GM19468 (cell line): ENCODE data around the gene GALNT1.
A peak's percentile ranks its signal among the peaks of the same experiment; 100 is the strongest.

ENCODE experiments used
- ATAC-seq: cut with Tn5 transposase; IDR thresholded peaks from one replicate; pipeline ENCODE4 v1.9.1; 2021; ENCODE audit warnings: mild to moderate bottlenecking, moderate library complexity, moderate number of reproducible peaks; ENCODE audit not compliant: unreplicated experiment; ENCODE audit errors: extremely low read depth

GALNT1 gene

DNA sequence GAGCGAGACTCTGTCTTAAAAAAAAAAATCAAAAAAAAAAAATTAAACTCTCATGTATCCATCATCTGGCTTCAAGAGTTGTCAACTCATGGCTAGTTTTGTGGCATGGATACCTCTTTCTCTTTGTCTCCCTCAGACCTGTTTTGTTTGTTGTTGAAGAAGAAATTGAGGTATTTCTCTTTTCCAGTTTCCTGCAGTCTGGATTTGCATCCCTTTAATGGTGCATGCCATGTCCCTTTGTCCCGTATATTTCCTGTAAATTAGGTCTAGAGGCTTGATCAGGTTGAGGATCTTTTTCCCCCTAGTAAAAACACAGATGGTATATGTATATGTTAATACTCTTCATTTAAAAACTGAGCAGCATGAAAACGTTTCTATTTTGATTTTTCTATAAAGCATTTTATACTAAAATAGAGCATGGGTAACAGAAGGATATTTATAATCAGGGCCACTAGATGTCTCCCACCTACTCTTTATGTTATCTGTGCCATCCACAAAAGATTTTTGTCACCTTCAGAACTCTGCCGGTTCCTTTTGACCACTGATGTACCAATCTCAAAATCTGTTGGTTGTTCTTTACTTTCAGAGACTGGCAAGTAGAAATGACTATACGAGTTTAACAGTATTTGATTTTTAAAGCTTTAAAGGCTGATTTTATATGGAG is 80.1 kb downstream of the GALNT1 start:
- ATAC-seq, result no peak

DNA sequence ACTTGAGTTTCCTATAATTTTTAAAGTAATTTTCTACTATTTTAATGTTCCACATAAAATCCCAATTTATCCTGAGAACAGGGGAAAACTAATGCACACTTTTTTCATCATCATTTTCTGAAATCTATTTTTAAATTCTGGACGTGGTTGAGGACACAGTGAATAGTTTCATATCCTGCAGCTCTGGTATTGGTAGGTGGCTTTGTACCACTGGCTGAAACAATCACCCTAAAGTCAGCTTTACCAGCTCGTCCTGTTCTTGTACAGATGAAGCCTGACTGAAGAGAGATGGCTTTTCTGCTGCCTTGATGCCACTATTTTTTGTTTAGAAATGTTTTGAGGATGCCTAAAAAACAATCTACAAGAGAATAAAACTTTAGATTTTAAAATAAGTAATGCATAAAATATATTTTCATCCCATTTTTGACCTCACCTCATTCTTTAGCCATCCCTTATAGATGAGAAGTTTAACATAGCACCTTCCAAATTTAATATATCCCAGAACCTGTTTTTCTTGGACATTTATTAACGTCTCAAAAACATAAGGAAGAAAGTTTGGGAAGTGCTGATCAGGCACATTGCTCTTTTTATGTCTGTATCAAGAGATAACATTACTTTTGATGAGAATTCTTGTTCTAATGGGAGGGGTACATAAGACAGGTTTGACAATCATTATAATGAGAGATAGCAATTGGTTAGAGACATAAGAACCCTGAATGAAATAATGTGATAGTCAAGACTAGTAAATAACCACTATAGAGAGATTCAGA is 80.9 kb downstream of the GALNT1 start:
- no peak for ATAC-seq

DNA sequence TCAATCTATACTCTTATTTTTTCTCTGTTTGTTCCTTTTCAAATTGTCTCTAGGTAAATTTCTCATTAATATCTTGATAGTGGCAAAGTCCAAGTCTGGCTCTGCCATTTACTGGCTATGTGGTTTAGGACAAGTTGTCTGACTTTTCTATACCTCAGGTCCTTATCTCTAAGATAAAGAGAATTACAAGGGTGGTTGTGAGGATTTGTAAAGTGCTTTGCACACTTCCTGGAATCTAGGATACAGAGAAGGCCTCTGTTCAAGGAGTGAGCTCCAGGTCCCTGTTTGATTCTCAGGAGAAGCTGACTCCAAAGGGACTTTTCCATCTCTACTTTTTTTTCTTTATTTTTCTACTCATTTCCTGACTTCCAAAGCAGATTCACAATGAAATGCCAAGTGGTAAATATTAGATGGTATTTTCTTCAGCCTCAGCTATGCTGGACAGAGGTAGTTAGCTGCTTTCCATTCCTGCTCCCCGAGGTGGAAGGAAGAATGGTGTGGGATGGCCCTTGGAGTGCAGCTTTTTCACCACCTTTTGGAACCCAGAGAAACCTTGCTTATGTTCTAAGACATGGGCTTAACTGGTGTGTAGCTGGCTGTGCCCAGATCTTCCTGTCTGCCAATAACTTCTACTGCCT is 90.5 kb downstream of the GALNT1 start:
- ATAC-seq, result no peak

DNA sequence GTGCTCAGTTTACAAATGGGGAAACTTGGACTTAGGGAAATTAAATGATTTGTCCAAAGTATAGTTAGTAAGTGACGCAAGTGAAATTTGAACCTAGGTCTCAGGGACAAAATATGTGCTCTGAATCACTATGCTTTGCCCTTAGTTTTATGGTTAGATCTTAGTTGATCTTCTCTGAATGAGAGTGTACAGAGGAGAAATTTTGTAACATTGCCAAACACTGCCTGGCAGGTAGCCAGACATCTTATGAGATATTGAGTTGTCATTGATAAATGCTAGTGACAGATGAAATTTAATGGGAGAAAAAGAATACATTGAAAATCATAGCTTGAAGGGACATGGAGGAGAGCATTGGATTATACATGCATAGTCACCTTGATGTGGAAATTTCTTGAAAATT is 91.4 kb downstream of the GALNT1 start:
- no peak for ATAC-seq

DNA sequence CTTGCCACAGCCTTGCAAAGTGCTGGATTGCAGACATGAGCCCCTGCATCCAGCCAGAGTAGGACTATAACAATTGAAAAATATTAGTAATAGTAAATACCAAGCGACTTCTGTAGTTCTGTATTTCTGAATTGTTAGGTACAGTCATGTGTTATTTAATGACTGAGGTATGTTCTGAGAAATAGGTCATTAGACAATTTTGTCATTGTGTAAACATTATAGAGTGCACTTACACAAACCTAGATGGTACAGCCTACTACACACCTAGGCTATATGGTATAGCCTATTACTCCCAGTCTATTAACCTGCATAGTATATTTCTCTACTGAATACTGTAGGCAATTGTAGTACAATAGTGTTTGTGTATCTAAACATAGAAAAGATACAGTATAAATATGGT is 92.1 kb downstream of the GALNT1 start:
- no peak for ATAC-seq

DNA sequence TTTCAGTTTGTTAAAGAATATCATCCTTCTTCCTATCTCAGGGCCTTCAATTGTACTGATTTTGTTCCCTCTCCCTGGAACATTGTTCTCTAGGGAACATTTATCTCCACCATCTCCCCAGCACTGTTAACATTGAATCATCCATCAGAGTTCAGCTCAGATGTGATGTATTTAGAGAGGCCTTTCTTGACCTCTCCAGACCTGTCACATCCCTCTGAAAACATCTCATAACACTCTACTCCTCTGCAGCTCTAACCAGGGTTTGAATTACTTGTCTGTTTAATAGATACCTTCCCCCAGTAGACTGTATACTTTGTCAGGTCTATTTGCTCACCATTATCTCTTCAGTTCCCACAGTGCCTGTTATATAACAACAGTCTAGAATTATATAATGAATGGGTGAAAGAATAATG is 98.6 kb downstream of the GALNT1 start:
- no peak for ATAC-seq

DNA sequence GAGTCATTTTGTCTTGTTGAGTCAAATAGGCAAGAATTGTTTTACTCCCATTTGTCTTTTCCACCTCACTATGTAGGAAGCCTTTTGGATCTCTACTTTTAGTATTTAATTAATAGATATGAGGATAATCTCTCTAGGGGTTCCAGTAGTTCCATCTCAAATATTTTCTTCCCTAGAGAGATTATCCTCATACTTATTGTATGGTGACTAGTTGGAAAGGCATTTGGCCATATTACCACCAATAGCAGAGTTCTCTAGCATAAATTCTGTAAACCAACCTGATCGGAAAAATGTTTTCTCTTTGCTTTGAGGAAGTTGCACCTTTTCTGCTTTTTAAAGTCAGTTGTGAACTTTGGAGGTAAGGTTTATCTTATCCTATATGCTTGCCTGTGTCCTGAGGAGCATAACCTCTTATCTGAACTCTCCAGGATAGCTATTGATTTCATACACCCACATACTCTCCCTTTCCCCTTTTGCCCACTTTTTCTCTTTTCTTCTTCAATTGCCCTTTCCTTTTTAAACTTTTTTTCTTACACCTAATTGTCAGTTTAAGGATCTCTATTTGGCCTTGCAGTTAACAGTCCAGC is 100.8 kb downstream of the GALNT1 start:
- ATAC-seq, result no peak

DNA sequence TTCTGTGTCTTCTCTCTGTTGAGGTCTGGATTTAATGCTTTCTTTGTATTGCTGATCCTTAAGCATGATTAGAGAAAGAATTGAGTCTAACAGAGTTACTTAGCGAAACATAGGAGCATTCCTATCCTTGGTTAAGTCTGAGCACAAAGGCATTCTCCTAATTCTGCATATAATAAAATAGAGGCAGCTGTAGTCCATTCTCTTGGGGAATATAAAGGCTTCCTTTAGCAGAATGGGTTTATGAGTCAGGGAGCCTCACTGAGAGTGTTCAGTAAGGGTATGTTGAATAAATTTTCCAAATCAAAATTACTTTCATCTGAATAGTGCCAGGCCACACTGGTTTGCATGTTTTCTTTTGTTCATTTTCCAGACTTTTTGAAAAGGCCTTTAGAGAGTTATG is 101.5 kb downstream of the GALNT1 start:
- ATAC-seq, result no peak

DNA sequence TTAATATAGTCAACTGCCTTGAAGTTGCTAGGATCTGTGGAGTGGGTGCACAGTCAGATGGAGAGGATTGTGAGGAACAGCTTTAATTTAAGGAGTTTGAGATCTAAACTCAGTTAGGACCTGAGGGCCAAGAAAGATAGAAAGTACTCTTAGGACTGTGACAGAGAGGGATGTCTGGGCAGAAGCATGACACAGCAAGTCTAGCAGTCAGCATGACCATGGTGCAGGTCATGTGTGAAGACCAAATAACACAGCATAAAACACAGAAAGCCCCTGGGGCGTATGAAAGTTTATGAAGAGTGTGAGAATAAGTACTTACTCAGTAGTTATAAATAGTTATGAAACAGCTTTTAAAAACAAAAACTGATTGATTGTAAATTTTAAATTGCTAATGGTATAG is 107.2 kb downstream of the GALNT1 start:
- ATAC-seq, result peak; percentile 65

DNA sequence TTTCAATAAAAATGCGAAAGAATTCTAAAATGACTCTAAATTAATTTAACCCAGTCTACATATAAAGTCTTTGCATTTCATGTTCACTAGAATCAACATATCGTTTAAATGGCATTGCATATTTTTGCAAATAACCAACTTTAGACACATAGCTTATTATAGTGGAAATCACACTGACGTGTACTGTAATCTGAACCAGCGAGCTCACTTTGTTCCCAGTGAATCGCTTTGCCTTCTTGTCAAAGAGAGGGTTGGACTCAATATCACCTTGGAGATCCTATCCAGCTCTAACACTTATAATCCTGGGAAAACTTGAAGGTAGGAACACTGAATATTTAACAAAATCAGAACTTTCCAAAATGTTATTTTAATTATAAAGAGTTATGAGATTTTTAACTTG is 108.2 kb downstream of the GALNT1 start:
- no peak for ATAC-seq

DNA sequence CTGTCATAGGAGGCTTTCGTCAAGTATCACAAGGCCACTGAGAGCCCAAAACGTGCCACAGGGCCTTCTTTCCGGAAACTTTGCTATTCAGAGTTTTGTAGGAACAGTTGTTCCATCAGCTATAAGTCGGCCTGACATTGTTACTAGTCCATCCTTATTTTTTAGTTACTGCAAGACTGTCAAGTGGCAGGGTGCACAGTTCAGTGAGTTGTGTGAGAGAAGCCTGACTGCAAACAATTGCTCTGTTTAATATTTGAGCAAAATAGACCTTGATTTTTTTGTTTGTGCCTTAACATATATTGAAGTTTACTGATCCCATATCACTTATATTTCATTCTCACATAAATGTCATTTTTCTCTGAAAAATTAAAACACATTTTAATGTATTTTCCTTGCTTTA is 110.1 kb downstream of the GALNT1 start:
- ATAC-seq, result no peak

DNA sequence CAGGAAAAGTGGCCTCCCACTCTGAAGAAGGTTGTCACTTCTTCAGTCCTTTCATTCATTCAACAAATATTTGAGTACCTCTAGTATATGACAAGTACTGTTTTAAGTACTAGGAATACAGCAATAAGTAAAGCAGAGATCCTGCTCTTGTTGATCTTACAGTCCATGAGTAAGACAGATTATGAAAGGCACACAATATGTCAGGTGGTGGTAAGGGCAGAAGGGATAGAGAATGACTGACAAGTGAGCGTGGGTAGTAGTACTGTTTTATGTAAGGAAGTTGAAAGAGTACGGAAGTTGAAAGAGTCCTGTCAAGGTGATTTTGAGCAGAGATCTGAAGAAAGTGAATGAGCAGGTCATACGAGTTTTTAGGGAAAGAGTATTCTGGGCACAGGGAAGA is 111.3 kb downstream of the GALNT1 start:
- no peak for ATAC-seq

DNA sequence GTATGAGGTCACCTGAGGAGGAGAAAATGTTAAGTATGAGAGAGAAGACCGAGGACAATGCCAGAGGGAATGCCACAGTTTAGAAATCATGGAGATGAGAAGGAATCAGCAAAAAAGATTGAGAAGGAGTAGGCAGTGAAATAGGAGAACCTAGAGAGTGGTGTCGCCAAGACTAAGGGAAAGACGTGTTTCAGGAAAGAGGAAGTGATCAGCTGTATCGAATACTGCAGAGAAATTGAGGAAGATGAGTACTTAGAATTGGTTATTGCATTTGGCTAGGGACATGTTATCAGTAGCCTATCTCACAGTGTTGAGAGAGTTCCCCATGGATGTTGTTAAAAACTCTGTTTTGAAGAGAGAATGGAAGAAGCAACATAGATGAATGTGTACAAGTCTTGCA is 112.3 kb downstream of the GALNT1 start:
- no peak for ATAC-seq

DNA sequence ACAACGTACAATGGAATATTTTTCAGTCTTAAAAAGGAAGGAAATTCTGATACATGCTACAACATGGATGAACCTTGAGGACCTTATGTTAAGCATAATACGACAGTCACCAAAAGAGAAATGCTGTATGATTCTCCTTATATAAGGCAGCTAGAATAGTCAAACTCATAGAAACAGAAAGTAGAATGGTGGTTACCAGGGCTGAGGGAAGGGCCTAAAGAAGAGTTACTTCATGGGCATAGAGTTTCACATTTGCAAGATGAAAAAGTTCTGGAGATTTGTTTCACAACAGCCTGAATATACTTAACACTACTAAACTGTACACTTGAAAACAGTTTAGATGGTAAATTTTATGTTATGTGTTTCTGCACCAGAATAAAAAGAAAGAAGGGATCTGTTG is 113.3 kb downstream of the GALNT1 start:
- no peak for ATAC-seq

DNA sequence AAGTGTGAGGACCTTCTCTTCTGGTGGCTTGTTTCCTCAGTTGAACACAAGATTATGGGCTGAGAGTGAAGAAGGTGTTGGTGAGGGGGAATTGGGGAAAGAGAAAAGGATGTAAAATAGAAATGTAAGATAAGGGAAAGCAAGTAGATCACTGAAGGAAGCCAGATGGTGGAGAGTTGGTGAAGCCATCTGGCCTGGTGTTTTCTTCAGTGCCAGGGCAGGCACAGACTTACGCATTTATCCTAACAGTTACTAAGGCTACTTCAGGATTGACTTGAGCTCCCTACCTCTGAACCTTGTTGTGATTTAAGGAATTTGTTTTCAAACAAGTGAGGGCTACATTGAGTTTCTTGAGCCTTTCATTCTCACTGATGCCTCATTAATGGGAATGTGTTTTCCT is 113.8 kb downstream of the GALNT1 start:
- no peak for ATAC-seq

DNA sequence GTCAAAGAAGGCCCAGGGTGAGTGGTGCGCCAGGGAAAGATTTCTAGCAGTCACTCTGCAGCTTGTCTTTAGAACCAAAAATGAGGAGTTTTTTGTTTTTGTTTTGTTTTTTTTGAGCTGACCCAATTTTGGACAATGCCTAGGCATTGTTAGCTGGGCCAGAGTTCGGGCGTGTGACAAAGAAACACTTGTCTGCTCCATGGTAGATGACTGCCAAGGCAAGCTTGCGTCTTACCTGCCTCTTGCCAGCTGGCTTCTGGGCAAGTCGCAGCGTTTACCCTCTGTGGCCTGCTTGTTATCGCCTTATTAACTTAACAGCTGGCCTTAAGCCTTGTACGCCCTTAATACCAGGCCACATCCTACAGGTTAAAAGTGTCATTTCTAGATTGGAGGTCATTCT is 114.3 kb downstream of the GALNT1 start:
- ATAC-seq, result no peak

DNA sequence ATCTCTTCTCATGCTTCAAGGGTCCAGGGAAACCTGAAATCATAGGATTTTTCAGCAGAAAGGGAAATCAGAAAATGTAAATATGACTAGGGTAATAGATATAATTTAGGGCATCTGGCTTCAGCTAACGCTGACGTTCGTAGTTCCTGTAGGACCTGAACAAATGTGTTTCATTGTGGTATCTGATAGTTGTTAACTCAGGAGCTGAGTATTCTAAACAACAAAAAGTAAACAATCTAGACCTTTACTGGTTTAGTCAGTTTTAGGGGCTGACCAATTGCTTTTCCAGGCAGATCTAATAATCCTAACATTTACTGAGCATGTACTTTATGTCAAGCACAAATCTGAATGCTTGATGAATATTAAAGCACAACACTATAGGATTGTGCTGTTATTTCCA is 114.8 kb downstream of the GALNT1 start:
- no peak for ATAC-seq

DNA sequence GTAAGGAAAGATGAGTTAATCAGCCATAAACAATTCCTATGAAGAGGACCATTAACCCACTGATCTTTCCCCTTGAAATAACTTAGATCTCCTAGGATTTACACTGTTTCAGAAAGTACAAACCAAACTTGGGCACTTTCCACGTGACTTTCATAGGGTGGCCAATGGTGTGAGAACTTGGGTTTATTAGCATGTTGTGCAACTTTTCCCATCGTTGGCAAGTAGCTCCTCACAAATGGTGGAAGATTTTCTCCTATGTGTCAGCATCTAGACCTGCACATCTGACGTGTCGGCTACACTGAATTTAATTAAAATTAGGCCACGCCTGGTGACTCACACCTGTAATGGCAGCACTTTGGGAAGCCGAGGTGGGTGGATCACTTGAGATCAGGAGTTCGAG is 116.3 kb downstream of the GALNT1 start:
- no peak for ATAC-seq

DNA sequence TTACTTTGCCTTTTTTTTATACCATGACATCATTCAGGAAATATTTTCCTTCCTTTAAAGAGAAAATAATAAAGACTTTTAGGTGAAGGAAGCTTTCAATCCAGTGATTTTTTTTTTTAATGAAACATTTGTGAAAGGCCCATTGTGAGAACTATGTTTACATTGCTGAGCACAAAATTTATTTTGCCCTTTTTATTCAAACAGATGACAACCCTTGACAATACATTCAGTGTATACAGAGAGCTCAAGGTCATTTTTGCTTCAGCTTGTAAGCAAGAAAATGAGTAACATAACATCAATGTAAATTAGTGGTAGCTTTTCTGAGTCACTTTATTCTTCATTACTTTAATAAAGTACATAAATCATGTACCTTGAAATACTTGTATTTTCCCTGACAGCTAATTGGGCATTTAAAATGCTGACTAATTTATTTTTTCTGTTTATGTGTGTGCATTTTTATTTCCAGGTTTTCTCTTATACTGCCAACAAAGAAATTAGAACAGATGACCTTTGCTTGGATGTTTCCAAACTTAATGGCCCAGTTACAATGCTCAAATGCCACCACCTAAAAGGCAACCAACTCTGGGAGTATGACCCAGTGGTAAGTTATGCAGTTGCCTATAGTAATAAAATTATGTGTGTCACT is 121.6 kb downstream of the GALNT1 start:
- no peak for ATAC-seq

DNA sequence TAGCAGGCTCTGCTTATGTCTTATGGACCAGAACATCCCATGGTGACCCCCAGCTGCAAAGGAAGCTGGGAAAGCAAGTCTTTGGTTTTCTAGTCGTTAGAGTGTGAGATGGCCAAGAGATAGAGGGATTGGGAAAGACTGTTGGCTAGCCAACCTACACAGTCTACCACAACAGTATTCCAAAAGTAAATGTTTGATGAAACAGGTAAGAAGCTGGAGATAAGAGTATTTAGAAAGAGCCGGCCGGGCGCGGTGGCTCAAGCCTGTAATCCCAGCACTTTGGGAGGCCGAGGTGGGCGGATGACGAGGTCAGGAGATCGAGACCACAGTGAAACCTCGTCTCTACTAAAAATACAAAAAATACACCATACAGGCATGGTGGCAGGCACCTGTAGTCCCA is 124.4 kb downstream of the GALNT1 start:
- no peak for ATAC-seq

DNA sequence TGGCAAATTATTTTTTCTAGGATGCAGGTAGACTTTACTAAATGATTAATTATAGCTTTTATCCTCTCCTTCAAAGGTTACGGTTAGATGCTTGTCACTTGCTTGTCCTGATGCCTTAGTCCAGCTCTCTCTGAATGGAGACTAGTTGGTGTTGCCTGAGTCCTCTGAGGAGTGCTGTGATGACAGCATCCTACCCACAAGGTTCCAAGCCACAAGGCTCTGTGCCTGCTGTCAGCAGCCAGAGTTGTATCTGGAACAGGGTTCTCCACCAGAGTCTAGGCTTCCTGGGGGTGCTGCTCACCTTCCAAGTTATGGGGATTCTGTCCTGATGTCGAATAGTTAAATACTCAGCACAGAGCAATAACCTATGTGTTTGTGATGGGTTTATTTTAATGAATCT is 125.7 kb downstream of the GALNT1 start:
- ATAC-seq, result no peak
